ENCODE results near the gene UIMC1.

DNA sequence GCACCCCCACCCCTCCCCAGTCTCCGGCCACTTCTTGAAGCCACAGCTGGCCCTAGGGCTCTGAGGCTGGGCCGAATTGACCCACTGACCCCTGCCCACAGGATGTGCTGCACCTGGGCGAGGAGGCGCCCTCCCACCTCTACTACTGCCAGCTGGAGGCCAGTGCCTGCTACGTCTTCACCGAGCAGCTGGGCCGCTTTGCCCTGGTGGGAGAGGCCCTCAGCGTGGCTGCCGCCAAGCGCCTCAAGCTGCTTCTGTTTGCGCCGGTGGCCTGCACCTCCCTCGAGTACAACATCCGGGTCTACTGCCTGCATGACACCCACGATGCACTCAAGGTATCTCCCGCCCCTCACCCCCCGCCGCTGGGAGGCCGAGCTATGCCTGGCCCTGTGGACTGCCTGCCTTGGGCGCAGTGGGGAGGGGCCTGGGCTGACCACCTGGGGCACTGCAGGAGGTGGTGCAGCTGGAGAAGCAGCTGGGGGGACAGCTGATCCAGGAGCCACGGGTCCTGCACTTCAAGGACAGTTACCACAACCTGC lies 128.7 kb downstream of the UIMC1 start:
- TF ChIP-seq, protein P1, sequence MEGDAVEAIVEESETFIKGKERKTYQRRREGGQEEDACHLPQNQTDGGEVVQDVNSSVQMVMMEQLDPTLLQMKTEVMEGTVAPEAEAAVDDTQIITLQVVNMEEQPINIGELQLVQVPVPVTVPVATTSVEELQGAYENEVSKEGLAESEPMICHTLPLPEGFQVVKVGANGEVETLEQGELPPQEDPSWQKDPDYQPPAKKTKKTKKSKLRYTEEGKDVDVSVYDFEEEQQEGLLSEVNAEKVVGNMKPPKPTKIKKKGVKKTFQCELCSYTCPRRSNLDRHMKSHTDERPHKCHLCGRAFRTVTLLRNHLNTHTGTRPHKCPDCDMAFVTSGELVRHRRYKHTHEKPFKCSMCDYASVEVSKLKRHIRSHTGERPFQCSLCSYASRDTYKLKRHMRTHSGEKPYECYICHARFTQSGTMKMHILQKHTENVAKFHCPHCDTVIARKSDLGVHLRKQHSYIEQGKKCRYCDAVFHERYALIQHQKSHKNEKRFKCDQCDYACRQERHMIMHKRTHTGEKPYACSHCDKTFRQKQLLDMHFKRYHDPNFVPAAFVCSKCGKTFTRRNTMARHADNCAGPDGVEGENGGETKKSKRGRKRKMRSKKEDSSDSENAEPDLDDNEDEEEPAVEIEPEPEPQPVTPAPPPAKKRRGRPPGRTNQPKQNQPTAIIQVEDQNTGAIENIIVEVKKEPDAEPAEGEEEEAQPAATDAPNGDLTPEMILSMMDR (conservative IDR thresholded peaks at IDR 0.05; ENCODE audit: low read depth, low read length) = no peak
- TF ChIP-seq EZH2 (IDR thresholded peaks at IDR 0.05; ENCODE audit: borderline replicate concordance, low read depth, low read length, poor library complexity, severe bottlenecking) = no peak

Data from A673 (cell line).